HG03432 (cell line): ENCODE results near the gene CNTN1.

Experiments
- ATAC-seq: cut with Tn5 transposase; IDR thresholded peaks from one replicate; pipeline ENCODE4 v1.9.1; 2021; ENCODE audit warnings: mild to moderate bottlenecking, moderate library complexity; ENCODE audit not compliant: unreplicated experiment

CNTN1 gene

DNA sequence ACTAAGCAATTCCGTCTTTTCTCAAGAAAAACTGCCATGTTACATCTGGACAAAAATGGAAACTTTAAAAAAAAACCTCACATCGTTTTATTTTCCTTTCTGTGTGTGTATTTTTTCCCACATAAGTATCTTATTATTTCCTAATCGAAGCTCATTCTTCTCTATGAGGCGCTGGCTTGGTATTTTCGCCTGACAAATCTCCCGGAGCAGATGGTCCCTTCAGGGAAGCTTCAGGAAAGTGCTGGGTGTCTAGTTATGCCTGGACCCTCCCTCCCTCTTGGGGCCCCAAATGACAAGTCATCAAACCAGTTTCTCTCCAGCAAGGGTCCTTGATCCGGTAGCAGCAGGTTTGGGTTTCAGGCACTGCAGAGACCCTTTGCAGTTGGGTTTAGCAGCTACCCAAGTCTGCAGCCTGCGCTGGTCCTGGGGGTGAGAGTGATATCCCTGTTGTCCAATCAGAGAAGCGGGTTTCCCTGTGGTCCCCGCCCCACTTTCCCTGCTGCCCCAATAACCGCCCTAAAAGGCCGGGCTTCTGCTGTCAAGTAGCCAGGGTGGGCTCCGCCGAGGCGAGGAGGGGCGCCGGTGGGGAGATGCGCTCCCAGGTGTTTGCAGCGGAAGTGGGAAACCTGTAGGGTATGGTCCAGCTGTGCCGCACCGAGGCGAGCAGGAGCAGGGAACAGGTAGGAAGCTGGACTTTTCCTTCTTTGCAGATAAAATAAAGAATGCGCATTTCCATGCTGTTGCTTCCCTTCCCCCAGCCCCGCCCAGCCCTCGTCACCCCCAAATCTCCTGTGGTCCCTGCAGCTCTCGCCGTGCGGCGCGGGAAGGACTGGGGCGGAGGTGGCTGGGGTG is at the start of gene CNTN1:
TSS of gene CNTN1 (plus strand) at position 527 of the 852 bp plus-strand sequence.
- ATAC-seq, result peak; percentile 67

GRCh38 chr12:40643506-40643905 is 48.7 kb upstream of the CNTN1 start:
- no peak for ATAC-seq

DNA sequence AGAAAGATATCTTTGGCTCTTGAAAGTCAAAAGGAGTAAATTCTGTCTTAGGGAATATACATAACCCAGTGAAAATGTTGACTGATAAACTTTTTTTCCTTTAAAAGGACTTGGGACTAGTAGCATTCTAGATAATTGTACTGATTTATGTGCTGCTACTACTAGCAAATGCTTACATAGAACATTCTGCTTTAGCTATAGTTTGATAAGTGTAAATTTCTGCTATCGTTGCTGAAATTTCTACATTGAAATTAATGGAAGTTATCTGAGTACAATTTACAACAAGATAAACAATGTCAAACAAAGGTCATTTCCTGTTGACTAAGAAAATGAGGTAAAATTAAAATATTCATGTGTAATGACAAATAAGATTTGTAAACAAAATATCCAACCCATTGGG is 48.3 kb upstream of the CNTN1 start:
- no peak for ATAC-seq

DNA sequence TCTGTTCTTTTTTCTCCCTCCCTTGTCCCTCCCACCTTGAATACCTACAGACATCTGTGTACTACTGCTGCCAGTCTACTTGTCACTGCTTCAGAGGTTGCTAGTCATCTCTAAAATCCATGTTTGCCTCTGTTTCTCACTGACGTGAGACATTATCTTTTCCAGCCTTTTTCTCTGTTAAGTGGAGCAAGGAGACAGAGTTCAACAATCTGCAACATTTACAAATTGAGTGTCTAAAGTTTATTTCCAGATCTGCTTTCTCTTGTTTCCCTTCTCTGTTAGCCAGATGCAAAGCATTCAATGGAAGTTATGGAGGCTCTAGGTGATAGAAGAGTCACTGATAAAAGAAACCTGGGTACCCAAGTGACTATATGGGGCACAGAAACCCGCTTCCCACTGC is 47.5 kb upstream of the CNTN1 start:
- ATAC-seq, result no peak

DNA sequence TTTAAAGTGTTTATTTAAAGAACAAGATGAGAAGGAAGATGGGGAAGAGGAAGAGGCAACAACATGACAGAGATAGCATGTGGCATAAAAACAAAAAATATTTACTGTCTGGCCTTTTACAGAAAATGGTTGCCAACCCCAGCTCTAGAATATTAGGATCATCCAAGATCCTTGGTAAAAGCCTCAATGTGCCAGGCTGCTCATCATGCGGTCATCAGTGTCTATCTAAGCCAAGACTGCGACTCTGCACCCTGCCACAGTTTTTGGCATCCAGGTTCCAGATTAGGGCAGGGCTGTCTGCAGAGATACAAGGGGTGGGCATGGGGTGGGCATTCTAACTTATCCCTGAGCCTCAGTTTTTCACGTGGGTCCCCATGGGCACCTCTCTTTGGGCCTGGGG is 46.9 kb upstream of the CNTN1 start:
- ATAC-seq, result no peak

DNA sequence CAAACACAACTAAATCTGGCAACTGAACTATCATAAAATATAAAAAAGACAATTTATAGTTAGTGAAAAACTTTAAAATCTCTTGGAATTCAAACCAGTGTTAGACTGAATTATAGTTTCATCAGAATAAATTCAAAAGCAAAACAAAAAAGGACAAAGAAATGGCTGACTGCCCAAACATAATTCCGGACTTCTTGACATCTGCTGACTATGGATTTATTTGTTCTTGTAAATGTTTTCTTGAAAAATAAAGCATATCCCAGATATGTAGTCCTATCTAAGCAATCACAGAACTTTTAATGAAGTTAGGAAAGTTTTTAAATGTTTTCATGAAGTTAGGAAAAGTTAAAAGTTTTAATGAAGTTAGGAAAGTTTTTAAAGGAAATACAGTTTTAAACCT is 45.8 kb upstream of the CNTN1 start:
- no peak for ATAC-seq

DNA sequence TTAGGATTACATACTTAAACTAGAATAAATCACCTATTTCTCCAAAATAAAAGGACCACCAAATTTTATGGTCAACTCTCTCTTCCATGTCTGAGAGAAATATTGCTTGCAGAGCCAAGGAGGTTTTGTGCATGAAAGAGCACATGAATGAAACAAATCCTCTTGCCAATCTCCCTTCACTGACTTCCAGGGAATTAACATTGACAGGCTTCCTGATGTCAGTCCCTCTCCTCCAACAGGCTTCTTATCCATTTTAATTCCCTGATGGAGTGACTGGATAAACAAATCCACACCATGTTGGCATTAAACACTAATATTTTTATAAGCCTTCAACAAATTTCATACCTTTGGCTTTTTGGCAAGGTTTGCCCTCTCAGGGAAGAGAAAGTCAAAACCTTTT is 45.3 kb upstream of the CNTN1 start:
- ATAC-seq, result no peak

- ATAC-seq, result no peak
These were observed 44.6 kb upstream of the CNTN1 start for GRCh38 chr12:40647651-40648050.

- ATAC-seq, result no peak
These were observed 43.7 kb upstream of the CNTN1 start for GRCh38 chr12:40648519-40648918.

DNA sequence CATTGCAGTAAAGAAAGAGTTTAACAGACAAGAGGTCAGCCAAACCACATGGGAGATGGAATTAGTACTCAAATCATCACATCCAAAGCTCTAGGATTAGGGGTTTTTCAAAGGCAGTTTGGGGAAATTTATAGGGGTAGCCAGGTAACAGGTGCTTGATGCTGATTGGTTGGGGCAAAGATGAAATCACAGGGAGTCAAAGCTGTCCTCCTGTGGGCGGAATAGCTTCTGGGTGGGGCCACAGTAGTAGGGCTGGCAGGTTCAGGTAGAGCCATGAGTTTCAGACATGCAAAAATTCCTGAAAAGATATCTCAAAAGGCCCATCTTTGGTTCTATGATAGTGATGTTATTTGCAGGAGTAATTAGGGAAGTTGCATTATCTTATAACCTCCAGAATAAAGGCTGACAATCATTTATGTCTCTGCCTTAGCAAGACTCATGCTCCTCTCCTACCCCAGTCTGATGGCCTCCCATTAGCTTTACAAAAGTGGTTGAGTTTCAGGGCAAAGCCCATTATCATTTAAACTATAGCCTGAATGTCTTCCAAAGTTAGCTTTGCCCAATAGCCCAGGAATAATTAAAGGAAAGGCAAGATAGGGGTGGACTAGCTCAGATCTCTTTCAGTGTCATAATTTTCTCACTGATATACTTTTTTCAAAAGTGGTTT is 42.1 kb upstream of the CNTN1 start:
- ATAC-seq, result no peak

GRCh38 chr12:40655451-40655850 is 36.8 kb upstream of the CNTN1 start:
- no peak for ATAC-seq

DNA sequence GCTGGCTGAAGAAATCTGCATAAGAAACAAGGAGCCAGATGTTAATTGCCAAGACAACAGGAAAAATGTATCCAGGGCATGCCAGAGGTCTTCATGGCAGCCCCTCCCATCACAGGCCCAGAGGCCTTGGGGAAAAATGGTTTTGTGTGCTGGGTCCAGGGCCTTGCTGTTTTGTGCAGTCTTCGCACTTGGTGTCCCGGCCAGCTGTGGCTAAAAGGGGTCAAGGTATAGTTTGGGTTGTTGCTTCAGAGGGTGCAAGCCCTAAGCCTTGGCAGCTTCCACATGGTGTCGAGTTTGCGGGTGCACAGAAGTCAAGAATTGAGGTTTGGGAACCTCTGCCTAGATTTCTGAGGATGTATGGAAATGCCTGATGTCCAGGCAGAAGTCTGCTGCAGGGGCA is 29.9 kb upstream of the CNTN1 start:
- no peak for ATAC-seq

DNA sequence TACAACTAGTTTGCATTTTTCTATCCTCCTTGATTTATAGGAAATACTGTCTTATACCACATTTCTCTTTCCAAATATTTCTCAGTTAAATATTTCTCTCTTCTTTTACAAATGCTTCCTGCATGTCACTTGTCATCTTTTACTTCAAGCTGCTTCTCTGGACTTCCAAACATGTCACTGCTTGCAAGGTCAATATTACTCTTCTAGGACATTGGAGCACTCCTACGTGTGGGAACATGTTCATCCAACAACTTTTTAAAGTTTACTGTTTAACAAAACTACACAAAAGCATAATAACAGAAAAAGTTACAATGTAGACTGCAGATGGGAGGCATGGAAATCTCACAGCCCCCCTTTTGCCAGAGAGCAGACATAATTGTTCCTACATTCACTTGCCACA is 28.5 kb upstream of the CNTN1 start:
- no peak for ATAC-seq

- no peak for ATAC-seq
These were observed 24.1 kb upstream of the CNTN1 start for GRCh38 chr12:40668099-40668529.

DNA sequence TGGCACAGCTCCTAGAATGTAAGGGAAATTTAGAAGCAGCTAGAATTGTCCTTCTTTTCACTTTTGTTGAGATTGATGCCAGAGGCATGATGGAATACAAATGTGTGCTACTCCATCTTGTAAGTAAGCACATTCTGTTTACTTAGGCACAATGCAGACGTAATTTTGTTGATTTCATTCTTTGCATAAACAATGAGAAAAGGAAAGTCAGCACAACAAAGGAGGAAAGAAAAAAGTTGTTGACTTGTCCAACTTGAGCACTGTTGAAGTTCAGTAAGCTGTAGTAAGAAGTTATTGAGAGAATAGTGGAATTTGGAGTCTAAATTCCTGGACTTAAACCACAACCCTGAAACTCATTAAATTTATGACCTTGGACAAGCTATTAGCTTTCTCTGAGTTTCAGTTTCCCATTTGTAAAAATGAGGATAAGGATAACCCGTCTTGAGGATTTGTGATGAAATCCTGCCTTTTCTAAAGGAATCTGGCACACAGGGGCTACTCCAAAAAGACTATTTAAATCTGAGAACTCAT is 19.4 kb upstream of the CNTN1 start:
- no peak for ATAC-seq

- ATAC-seq, result no peak
These were observed 11.1 kb upstream of the CNTN1 start for GRCh38 chr12:40681148-40681547.

DNA sequence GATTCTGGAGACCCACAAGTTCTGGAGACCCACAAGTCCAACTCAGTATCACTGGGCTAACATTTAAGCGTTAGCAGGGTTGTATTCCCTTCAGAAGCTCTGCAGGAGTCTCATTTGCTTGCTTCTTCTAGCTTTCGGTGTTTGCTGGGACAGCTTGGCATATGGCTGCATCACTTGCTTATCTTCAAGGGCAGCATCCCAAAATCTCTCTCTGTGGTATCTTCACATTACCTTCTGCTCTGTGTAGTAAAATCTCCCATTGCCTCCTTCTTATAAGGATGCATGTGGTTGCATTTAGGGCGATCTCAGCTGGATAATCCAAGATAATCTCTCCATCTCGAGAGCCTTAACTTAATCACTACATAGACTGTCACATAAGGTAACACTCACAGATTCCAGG is 7.3 kb upstream of the CNTN1 start:
- ATAC-seq, result no peak

GRCh38 chr12:40688085-40688725 is 4.0 kb upstream of the CNTN1 start:
- ATAC-seq, result no peak

DNA sequence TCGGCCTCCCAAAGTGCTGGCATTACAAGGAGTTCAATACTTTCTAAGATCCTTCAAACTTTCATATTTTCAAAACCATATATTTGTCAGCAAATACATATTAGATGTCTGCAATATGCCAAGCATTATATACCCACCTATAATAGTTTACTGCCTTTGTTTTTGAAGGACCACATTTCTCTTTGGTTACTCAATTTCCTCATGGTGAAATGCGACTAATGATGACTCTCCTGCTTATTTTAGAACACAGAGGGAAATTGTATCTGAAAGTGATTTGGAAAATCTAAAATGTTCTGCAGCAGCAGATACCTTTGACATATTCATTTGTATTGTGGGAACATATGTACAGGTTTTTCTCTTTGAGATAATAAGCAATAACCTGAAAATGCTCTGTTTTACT is 2.7 kb upstream of the CNTN1 start:
- no peak for ATAC-seq

DNA sequence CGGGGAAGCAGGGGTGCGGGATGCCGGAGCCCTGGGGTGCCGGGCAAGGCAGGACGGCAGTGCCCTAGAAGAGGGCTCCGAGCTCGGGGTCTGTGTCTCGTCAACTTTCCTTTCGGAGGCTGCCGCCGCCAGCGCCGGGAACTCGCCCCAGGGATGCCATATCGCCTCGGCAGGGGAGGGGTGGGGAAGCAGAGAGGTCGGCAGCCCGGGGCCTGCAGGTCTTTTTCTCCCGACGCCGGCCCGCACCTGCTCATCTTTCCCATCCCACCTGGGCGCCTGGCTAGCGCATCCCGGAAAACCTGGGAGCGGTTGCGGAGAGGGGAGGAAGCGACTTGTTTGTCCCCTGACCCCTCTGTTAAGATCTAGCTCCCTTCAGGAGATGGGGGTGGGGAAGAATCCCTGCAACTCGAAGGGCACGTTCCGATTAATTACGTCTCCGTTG is 547 bp downstream of the CNTN1 start:
- ATAC-seq, result peak; percentile 34

- no peak for ATAC-seq
These were observed 1.1 kb downstream of the CNTN1 start for GRCh38 chr12:40693207-40693821.
